ENCODE data around the gene CFL1. TPM values are rescaled to one million over a fixed set of nuclear protein-coding genes. Genes with fewer than 3 reads are reported as not detected.

Gene CFL1
- total and polyA plus RNA-seq, 2 of the 8 experiments (the other 6 are each of a cell fraction or from before 2014, with no cell fraction given) = 1,252 to 1,365 TPM

DNA sequence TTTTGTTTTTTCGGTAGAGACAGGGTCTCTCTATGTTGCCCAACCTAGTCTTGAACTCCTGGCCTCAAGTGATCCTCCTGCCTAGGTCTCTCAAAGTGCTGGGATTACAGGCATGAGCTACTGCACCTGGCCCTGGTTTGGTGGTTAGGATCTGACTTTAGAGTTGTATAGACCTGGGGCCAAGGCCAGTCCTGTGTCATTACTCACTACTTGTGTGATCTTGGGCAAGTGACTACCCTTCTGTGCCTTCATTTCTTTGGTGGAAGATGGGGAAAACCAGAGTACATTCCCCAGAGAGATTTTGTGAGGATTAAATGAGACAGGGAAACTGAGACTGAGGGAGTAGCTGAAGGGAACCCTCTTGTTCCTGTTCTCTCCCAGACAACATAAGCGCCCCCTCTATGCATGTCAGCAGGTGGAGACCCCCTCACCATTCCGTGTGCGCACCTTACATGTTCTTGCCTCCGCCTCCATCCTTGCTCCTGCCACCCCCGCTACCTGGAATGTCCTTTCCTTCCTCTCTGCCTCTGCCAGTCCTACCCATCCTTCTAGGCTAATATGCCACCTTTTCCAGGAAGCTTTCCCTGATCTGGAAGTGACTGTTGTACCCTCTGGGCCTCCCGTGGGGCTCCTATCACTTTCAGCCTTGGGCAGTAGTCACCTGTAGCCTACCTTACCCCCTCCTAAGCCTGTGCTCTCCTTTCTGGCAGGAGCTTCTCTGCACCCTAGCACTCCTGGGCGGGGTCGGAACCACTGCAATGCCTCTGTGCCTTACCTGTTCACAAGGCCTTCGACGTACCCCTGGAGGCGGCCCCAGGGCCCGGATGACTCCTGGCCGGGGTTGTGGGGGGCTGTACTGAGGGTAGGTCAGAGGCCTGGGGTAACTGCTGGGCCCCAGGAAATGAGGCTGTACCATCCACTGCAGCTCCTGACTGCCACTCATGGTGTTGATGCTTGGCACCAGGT, 38.3 kb upstream of the CFL1 start (continued):
- TF ChIP-seq, protein P1, sequence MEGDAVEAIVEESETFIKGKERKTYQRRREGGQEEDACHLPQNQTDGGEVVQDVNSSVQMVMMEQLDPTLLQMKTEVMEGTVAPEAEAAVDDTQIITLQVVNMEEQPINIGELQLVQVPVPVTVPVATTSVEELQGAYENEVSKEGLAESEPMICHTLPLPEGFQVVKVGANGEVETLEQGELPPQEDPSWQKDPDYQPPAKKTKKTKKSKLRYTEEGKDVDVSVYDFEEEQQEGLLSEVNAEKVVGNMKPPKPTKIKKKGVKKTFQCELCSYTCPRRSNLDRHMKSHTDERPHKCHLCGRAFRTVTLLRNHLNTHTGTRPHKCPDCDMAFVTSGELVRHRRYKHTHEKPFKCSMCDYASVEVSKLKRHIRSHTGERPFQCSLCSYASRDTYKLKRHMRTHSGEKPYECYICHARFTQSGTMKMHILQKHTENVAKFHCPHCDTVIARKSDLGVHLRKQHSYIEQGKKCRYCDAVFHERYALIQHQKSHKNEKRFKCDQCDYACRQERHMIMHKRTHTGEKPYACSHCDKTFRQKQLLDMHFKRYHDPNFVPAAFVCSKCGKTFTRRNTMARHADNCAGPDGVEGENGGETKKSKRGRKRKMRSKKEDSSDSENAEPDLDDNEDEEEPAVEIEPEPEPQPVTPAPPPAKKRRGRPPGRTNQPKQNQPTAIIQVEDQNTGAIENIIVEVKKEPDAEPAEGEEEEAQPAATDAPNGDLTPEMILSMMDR (IDR thresholded peaks at IDR 0.05; ENCODE audit: control extremely low read depth in 1 of 3, insufficient read depth in 1 of 3, low read depth in 1 of 3, low read length in 3 of 3) = no peak
- no peak for TF ChIP-seq TAF1 (IDR thresholded peaks at IDR 0.05; ENCODE audit: low read depth, low read length)
- no peak for TF ChIP-seq POLR2A (IDR thresholded peaks at IDR 0.05; ENCODE audit: control extremely low read depth in 1 of 2, low read depth in 2 of 2, low read length in 2 of 2)
- no peak for TF ChIP-seq KDM5A (IDR thresholded peaks at IDR 0.05; ENCODE audit: low read length)
- TF ChIP-seq, protein P2, sequence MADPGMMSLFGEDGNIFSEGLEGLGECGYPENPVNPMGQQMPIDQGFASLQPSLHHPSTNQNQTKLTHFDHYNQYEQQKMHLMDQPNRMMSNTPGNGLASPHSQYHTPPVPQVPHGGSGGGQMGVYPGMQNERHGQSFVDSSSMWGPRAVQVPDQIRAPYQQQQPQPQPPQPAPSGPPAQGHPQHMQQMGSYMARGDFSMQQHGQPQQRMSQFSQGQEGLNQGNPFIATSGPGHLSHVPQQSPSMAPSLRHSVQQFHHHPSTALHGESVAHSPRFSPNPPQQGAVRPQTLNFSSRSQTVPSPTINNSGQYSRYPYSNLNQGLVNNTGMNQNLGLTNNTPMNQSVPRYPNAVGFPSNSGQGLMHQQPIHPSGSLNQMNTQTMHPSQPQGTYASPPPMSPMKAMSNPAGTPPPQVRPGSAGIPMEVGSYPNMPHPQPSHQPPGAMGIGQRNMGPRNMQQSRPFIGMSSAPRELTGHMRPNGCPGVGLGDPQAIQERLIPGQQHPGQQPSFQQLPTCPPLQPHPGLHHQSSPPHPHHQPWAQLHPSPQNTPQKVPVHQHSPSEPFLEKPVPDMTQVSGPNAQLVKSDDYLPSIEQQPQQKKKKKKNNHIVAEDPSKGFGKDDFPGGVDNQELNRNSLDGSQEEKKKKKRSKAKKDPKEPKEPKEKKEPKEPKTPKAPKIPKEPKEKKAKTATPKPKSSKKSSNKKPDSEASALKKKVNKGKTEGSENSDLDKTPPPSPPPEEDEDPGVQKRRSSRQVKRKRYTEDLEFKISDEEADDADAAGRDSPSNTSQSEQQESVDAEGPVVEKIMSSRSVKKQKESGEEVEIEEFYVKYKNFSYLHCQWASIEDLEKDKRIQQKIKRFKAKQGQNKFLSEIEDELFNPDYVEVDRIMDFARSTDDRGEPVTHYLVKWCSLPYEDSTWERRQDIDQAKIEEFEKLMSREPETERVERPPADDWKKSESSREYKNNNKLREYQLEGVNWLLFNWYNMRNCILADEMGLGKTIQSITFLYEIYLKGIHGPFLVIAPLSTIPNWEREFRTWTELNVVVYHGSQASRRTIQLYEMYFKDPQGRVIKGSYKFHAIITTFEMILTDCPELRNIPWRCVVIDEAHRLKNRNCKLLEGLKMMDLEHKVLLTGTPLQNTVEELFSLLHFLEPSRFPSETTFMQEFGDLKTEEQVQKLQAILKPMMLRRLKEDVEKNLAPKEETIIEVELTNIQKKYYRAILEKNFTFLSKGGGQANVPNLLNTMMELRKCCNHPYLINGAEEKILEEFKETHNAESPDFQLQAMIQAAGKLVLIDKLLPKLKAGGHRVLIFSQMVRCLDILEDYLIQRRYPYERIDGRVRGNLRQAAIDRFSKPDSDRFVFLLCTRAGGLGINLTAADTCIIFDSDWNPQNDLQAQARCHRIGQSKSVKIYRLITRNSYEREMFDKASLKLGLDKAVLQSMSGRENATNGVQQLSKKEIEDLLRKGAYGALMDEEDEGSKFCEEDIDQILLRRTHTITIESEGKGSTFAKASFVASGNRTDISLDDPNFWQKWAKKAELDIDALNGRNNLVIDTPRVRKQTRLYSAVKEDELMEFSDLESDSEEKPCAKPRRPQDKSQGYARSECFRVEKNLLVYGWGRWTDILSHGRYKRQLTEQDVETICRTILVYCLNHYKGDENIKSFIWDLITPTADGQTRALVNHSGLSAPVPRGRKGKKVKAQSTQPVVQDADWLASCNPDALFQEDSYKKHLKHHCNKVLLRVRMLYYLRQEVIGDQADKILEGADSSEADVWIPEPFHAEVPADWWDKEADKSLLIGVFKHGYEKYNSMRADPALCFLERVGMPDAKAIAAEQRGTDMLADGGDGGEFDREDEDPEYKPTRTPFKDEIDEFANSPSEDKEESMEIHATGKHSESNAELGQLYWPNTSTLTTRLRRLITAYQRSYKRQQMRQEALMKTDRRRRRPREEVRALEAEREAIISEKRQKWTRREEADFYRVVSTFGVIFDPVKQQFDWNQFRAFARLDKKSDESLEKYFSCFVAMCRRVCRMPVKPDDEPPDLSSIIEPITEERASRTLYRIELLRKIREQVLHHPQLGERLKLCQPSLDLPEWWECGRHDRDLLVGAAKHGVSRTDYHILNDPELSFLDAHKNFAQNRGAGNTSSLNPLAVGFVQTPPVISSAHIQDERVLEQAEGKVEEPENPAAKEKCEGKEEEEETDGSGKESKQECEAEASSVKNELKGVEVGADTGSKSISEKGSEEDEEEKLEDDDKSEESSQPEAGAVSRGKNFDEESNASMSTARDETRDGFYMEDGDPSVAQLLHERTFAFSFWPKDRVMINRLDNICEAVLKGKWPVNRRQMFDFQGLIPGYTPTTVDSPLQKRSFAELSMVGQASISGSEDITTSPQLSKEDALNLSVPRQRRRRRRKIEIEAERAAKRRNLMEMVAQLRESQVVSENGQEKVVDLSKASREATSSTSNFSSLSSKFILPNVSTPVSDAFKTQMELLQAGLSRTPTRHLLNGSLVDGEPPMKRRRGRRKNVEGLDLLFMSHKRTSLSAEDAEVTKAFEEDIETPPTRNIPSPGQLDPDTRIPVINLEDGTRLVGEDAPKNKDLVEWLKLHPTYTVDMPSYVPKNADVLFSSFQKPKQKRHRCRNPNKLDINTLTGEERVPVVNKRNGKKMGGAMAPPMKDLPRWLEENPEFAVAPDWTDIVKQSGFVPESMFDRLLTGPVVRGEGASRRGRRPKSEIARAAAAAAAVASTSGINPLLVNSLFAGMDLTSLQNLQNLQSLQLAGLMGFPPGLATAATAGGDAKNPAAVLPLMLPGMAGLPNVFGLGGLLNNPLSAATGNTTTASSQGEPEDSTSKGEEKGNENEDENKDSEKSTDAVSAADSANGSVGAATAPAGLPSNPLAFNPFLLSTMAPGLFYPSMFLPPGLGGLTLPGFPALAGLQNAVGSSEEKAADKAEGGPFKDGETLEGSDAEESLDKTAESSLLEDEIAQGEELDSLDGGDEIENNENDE (IDR thresholded peaks at IDR 0.05; ENCODE audit: insufficient replicate concordance, low read length) = no peak
- TF ChIP-seq CREB1 (IDR thresholded peaks at IDR 0.05) = no peak
- TF ChIP-seq EGR1 (IDR thresholded peaks at IDR 0.05; ENCODE audit: borderline replicate concordance, low read depth, low read length) = no peak
- no peak for TF ChIP-seq ASH2L (IDR thresholded peaks at IDR 0.05; ENCODE audit: low read length)

All from H1 (cell line).